Measurements from ENCODE around the gene DOCK3.

DNA sequence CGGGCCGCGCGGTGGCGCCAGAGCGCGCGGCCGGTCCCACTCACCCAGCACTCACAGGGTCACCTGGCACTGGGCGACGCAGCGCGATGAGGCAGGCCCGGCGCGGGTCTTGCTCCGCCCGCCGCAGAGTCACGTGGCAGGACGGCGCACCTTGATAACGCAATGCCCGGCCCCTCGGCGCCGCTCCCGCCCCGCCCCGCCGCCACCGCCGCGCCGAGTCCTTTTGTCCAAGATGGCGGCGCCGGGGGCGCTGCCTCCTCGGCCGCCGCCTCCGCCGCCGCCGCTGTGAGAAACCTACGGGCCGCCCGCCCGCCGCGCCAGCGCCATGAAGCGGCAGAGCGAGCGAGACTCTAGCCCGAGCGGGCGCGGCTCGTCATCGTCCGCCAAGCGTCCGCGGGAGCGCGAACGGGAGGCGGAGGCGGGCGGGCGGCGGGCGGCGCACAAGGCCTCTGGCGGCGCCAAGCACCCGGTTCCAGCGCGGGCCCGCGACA is 716.4 kb downstream of the DOCK3 start, which contains the start of gene RBM15B:
- TF ChIP-seq POLR2AphosphoS5 (IDR thresholded peaks at IDR 0.05; ENCODE audit: borderline replicate concordance, low read depth, low read length) (peak; percentile 54; the same call in 1 of the 2 replicates), EZH2 (IDR thresholded peaks at IDR 0.05) (no peak), FOXP2 (optimal IDR thresholded peaks at IDR 0.05; ENCODE audit: control extremely low read depth, extremely low read length, insufficient read depth) (no peak)
